GM12874 (cell line): ENCODE data around the gene DAO.

Experiments used
- CTCF ChIP-seq: IDR thresholded peaks from 2 replicates; pipeline ENCODE4 v1.5.1; 2011; ENCODE audit warnings: low read depth, mild to moderate bottlenecking, control low read depth, low read length, moderate library complexity; ENCODE audit not compliant: insufficient read depth

Gene DAO

GRCh38 chr12:108862588-108862959 lies 17.3 kb upstream of the DAO start:
- TF ChIP-seq CTCF: no peak

DNA sequence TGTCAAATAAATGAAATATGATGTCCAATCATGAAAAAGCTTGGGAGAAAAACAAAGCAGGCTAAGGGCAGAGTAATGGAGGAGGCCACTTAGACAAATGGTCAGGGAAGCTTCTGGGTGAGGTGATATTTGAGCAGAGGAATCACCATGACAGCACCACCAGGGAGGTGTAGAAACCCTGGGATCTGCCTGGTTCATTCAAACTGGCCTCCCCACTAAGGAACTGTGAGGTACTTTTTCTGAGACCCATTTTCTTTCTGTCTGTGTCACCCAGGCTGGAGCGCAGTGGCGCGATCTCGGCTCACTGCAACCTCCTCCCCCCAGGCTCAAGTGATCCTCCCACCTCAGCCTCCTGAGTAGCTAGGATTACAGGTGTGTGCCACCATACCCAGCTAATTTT lies 14.7 kb upstream of the DAO start:
- TF ChIP-seq CTCF: no peak

- TF ChIP-seq CTCF: no peak
Measured at GRCh38 chr12:108868781-108869180, 11.1 kb upstream of the DAO start.

DNA sequence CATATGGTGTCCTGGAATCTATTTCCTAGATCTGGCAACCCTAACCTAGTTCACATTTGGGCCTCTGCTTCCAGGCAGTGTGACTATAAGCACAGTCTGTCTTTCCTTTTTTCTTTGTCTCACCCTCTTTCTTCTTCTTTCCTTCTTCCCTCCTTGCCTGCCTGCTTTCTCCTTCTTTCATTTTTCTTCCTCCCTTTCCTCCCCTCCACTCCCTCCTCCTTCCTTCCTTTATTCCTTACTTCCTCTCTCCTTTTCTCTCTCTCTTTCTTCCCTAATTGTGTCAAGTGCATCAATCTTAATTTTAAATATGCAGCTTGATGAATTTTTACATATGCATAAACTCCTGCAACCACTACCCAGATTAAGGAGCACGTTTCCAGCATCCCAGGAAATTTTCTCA lies 4.6 kb upstream of the DAO start:
- TF ChIP-seq CTCF: no peak

DNA sequence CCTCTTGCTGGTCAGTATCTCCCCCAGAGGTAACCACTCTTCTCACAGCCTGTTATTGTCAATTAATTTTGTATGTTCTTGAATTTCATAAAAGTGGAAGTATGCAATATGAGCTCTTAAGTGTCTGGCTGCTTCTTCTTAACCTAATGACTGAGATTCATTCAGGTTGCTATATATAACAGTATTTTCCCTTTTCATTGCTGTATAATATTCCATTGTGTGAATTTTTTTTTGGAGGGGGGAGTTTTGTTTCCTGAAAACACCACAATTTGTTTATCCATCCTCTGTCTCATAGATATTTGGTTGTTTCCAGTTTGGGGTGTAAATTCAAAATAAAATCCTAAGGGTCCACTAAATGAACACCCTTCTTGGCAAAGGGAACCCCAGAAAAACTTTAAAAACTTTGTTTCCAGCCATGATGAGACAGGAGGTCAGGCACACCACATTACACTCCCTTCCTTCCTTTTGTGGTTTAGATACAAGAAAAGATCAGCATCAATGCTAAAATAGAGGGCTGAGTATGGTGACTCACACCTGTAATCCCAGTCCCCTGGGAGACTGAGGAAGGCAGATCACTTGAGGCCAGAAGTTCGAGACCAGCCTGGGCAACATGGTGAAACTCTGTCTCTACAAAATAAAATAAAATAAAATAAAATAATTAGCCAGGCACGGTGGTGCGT lies 4.1 kb upstream of the DAO start:
- no peak for TF ChIP-seq CTCF

GRCh38 chr12:108876550-108876949 lies 3.3 kb upstream of the DAO start:
- TF ChIP-seq CTCF: no peak

- TF ChIP-seq CTCF: no peak
Measured at GRCh38 chr12:108881953-108882352, 2.1 kb downstream of the DAO start.
